SK-N-SH (cell line): ENCODE results near the gene WDR64. TPM values are rescaled to one million over a fixed set of nuclear protein-coding genes. Genes with fewer than 3 reads are reported as not detected.
A peak's percentile ranks its signal among the peaks of the same experiment; 100 is the strongest.

Experiments used
- CTCF ChIA-PET: fragments of 300-600, 350-600 bp; formaldehyde crosslinking; extraction: SDS; loops from one replicate; lab custom pipeline; 2021; lab: Yijun Ruan, JAX
- POLR2A ChIA-PET: fragments of 350-600 bp; sonication (Branson Sonifier 250); formaldehyde crosslinking; extraction: SDS; loops from one replicate; lab custom pipeline; 2020; ENCODE audit warnings: antibody characterized with exemption, inconsistent platforms; lab: Yijun Ruan, JAX
- DNase-seq: peaks from one replicate; pipeline ENCODE4 v3.0.0; 2012
- H2AFZ ChIP-seq: fragments of 200-600 bp; sonication (generic); 2 replicates; pipeline ENCODE4 v1.8.1; 2016; ENCODE audit warnings: antibody characterized with exemption, mild to moderate bottlenecking, low read depth
- H3F3A ChIP-seq: fragments of 200-600 bp; sonication (generic); replicated peaks from 2 replicates; pipeline ENCODE3; 2016; ENCODE audit warnings: antibody characterized with exemption, mild to moderate bottlenecking; ENCODE audit not compliant: insufficient read depth
- H3K27ac ChIP-seq, 2 experiments: fragments of 200-500 bp in 1 of 2; fragments of 200-600 bp in 1 of 2; sonication (Bioruptor generic) in 1 of 2; sonication (generic), shearing (Covaris generic) in 1 of 2; 2 replicates each; pipeline versions ENCODE4 v1.5.1 to v1.6.1; 2014 to 2016; ENCODE audit warnings: low read depth in 2 of 2, inconsistent platforms in 1 of 2, low read length in 1 of 2, mild to moderate bottlenecking in 1 of 2, mixed read lengths in 1 of 2
- H3K27me3 ChIP-seq: fragments of 200-600 bp; sonication (generic), shearing (Covaris generic); 2 replicates; pipeline ENCODE4 v1.6.1; 2016; ENCODE audit warnings: mixed run types; ENCODE audit not compliant: insufficient read depth
- H3K36me3 ChIP-seq, 2 experiments: fragments of 200-500 bp in 1 of 2; fragments of 200-600 bp in 1 of 2; sonication (Bioruptor generic) in 1 of 2; sonication (generic) in 1 of 2; replicated peaks in 1 of 2; 2 replicates each; pipeline versions ENCODE3 to v1.5.1; 2014 to 2016; ENCODE audit warnings: low read length in 1 of 2, mild to moderate bottlenecking in 1 of 2; ENCODE audit not compliant: insufficient read depth in 2 of 2, control insufficient read depth in 1 of 2
- H3K4me1 ChIP-seq, 2 experiments: fragments of 200-500 bp in 1 of 2; fragments of 200-600 bp in 1 of 2; sonication (Bioruptor generic) in 1 of 2; sonication (generic), shearing (Covaris generic) in 1 of 2; 2 replicates each; pipeline versions ENCODE4 v1.5.1 to v1.6.1; 2014 to 2016; ENCODE audit warnings: low read depth in 1 of 2, low read length in 1 of 2, mixed run types in 1 of 2; ENCODE audit not compliant: insufficient read depth in 2 of 2, control insufficient read depth in 1 of 2
- H3K4me2 ChIP-seq: fragments of 200-600 bp; sonication (generic), shearing (Covaris generic); 2 replicates; pipeline ENCODE4 v1.6.1; 2017; ENCODE audit warnings: mixed run types
- H3K4me3 ChIP-seq, 2 experiments: fragments of 200-500 bp in 1 of 2; fragments of 200-600 bp in 1 of 2; sonication (Bioruptor generic) in 1 of 2; sonication (generic), shearing (Covaris generic) in 1 of 2; 2 replicates each; pipeline versions ENCODE4 v1.5.1 to v1.8.1; 2014 to 2016; ENCODE audit warnings: low read depth in 2 of 2, inconsistent platforms in 1 of 2, low read length in 1 of 2, mild to moderate bottlenecking in 1 of 2, mixed read lengths in 1 of 2, moderate library complexity in 1 of 2
- H3K79me2 ChIP-seq: fragments of 200-600 bp; sonication (generic); 2 replicates; pipeline ENCODE4 v1.8.1; 2017; ENCODE audit warnings: mild to moderate bottlenecking; ENCODE audit not compliant: insufficient read depth
- H3K9ac ChIP-seq: fragments of 200-600 bp; sonication (generic); 2 replicates; pipeline ENCODE4 v1.6.1; 2017; ENCODE audit warnings: mixed run types
- H3K9me2 ChIP-seq: fragments of 200-600 bp; sonication (generic); 2 replicates; pipeline ENCODE4 v1.6.1; 2017; ENCODE audit warnings: mixed run types
- H3K9me3 ChIP-seq: fragments of 200-600 bp; sonication (generic); 2 replicates; pipeline ENCODE4 v1.6.1; 2017; ENCODE audit warnings: mixed run types, mild to moderate bottlenecking, moderate library complexity
- H4K20me1 ChIP-seq: fragments of 200-600 bp; sonication (generic); 2 replicates; pipeline ENCODE4 v1.6.1; 2017; ENCODE audit warnings: mild to moderate bottlenecking, mixed run types; ENCODE audit not compliant: insufficient read depth
- FOXJ3 ChIP-seq: sonication (generic); formaldehyde crosslinking; IDR thresholded peaks from 2 replicates; pipeline ENCODE4 v1.5.1; 2020; ENCODE audit warnings: mild to moderate bottlenecking, missing genetic modification reagents
- FOXM1 ChIP-seq: IDR thresholded peaks from 2 replicates; pipeline ENCODE4 v1.4.0; 2012; ENCODE audit warnings: low read depth, mild to moderate bottlenecking
- IRF3 ChIP-seq: fragments of 150-350 bp; IDR thresholded peaks from 2 replicates; pipeline ENCODE4 v1.6.1; 2016; ENCODE audit warnings: mild to moderate bottlenecking, low read depth, low read length
- JUND ChIP-seq: IDR thresholded peaks from 2 replicates; pipeline ENCODE4 v1.4.0; 2012
- MEF2A ChIP-seq: IDR thresholded peaks from 2 replicates; pipeline ENCODE4 v1.4.0; 2012; ENCODE audit warnings: low read depth, borderline replicate concordance
- MXI1 ChIP-seq: IDR thresholded peaks from 2 replicates; pipeline ENCODE4 v1.6.1; 2012; ENCODE audit warnings: mild to moderate bottlenecking, low read depth, low read length, improper control_type of control experiment
- RAD21 ChIP-seq: IDR thresholded peaks from 2 replicates; pipeline ENCODE4 v1.6.1; 2012; ENCODE audit warnings: mild to moderate bottlenecking, low read length
- RXRA ChIP-seq: IDR thresholded peaks from 2 replicates; pipeline ENCODE4 v1.4.0; 2012; ENCODE audit warnings: low read depth, mild to moderate bottlenecking, borderline replicate concordance
- SMC3 ChIP-seq: IDR thresholded peaks from 2 replicates; pipeline ENCODE4 v1.6.1; 2012; ENCODE audit warnings: low read depth, low read length, improper control_type of control experiment
- TAF1 ChIP-seq: IDR thresholded peaks from 2 replicates; pipeline ENCODE4 v1.6.1; 2012; ENCODE audit warnings: low read depth, mild to moderate bottlenecking, low read length, moderate library complexity, borderline replicate concordance
- TEAD4 ChIP-seq: IDR thresholded peaks from 2 replicates; pipeline ENCODE4 v1.4.0; 2012; ENCODE audit warnings: mild to moderate bottlenecking, borderline replicate concordance; ENCODE audit not compliant: insufficient read depth
- USF2 ChIP-seq: fragments of 150-350 bp; IDR thresholded peaks from 2 replicates; pipeline ENCODE4 v1.6.1; 2017; ENCODE audit warnings: antibody characterized with exemption, low read length, low read depth, borderline replicate concordance
- WGBS: methylation state at CpG from one replicate; pipeline ENCODE4 v1.1.6; 2017; ENCODE audit warnings: low lambda C conversion rate; 5-methylcytosine and 5-hydroxymethylcytosine counted together
- polyA plus RNA-seq, 3 experiments: library from polyadenylated mRNA; depleted of rRNA; stranded (reverse); fragments of >200 nt; gene quantifications; 2 replicates each; pipeline ENCODE4 v1.2.3, GENCODE V29; 2012
- TF ChIP-seq, protein P1 (sequence below): IDR thresholded peaks from 2 replicates; pipeline ENCODE4 v1.6.1; 2012; ENCODE audit warnings: mild to moderate bottlenecking, low read depth, low read length, moderate library complexity
- TF ChIP-seq, protein P2 (sequence below): IDR thresholded peaks from 2 replicates; pipeline ENCODE4 v1.4.0; 2012; ENCODE audit warnings: low read depth, borderline replicate concordance

WDR64 gene
- polyA plus RNA-seq, 1 of the 3 experiments (the other 2 are of a cell fraction): not detected

GRCh38 chr1:241849345-241849695, 197.2 kb downstream of the WDR64 start:
- Histone ChIP-seq H3K27me3 (no peaks in the 10 kb centered on the region), H3K36me3 (peaks cover 6 to 12% of the 10 kb centered on the region in 2 experiments), H3K27ac (peak overlapping the region in 1 of 2 experiments; percentile 100; a peak in 2 of 4 replicates), H2AFZ (peak overlapping the region; percentile 97), H3K9me3 (no peaks in the 10 kb centered on the region), H4K20me1 (no peaks in the 10 kb centered on the region), H3K9me2 (no peaks in the 10 kb centered on the region), H3K79me2 (peaks cover 12% of the 10 kb centered on the region), H3F3A (no peaks in the 10 kb centered on the region), H3K9ac (peak overlapping the region; percentile 85; the same call in 1 of the 2 replicates), H3K4me3 (peak overlapping the region; percentile 96 to 99), H3K4me2 (peak overlapping the region; percentile 97), H3K4me1 (peaks cover 0 to 17% of the 10 kb centered on the region in 2 experiments; a peak in 2 of 4 replicates)
- ChIA-PET CTCF (interaction anchor here (1.2 to 5.6 kb wide), 3 partner anchors 15 to 239 kb away, joined by 3 to 36 read pairs (median 5); no protein-coding TSS in a partner anchor), POLR2A (interaction anchor here (1.5 kb wide), 1 partner anchor 239 kb away, joined by 4 read pairs; no protein-coding TSS in a partner anchor)
- TF ChIP-seq JUND (no peak), TEAD4 (no peak), FOXM1 (no peak), MEF2A (no peak), SMC3 (no peak), MXI1 (no peak), FOXJ3 (CRISPR knock-in tag) (no peak), TAF1 (no peak), RXRA (no peak), USF2 (no peak), IRF3 (no peak), RAD21 (no peak)
- TF ChIP-seq, protein P1, sequence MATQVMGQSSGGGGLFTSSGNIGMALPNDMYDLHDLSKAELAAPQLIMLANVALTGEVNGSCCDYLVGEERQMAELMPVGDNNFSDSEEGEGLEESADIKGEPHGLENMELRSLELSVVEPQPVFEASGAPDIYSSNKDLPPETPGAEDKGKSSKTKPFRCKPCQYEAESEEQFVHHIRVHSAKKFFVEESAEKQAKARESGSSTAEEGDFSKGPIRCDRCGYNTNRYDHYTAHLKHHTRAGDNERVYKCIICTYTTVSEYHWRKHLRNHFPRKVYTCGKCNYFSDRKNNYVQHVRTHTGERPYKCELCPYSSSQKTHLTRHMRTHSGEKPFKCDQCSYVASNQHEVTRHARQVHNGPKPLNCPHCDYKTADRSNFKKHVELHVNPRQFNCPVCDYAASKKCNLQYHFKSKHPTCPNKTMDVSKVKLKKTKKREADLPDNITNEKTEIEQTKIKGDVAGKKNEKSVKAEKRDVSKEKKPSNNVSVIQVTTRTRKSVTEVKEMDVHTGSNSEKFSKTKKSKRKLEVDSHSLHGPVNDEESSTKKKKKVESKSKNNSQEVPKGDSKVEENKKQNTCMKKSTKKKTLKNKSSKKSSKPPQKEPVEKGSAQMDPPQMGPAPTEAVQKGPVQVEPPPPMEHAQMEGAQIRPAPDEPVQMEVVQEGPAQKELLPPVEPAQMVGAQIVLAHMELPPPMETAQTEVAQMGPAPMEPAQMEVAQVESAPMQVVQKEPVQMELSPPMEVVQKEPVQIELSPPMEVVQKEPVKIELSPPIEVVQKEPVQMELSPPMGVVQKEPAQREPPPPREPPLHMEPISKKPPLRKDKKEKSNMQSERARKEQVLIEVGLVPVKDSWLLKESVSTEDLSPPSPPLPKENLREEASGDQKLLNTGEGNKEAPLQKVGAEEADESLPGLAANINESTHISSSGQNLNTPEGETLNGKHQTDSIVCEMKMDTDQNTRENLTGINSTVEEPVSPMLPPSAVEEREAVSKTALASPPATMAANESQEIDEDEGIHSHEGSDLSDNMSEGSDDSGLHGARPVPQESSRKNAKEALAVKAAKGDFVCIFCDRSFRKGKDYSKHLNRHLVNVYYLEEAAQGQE: no peak
- TF ChIP-seq, protein P2, sequence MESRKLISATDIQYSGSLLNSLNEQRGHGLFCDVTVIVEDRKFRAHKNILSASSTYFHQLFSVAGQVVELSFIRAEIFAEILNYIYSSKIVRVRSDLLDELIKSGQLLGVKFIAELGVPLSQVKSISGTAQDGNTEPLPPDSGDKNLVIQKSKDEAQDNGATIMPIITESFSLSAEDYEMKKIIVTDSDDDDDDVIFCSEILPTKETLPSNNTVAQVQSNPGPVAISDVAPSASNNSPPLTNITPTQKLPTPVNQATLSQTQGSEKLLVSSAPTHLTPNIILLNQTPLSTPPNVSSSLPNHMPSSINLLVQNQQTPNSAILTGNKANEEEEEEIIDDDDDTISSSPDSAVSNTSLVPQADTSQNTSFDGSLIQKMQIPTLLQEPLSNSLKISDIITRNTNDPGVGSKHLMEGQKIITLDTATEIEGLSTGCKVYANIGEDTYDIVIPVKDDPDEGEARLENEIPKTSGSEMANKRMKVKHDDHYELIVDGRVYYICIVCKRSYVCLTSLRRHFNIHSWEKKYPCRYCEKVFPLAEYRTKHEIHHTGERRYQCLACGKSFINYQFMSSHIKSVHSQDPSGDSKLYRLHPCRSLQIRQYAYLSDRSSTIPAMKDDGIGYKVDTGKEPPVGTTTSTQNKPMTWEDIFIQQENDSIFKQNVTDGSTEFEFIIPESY: no peak
- WGBS: 15% methylated on average over 6 of the region's 6 CpGs
- peak; percentile 30 for DNase-seq

Other genes starting within 250 kb of the WDR64 start
- gene FH, start 132.5 kb upstream of the WDR64 start, polyA plus RNA-seq (2012; rRNA removed): 48.1 and 55.4 TPM in 2 replicates
- gene KMO, start 119.9 kb upstream of the WDR64 start, polyA plus RNA-seq (2012; rRNA removed): not detected in 2 replicates
- gene CHML, start 11.9 kb upstream of the WDR64 start, polyA plus RNA-seq (2012; rRNA removed): 3.0 and 4.1 TPM in 2 replicates
- gene OPN3, start 11.9 kb upstream of the WDR64 start, polyA plus RNA-seq (2012; rRNA removed): 7.8 and 11.0 TPM in 2 replicates
- gene EXO1, start 195.9 kb downstream of the WDR64 start, polyA plus RNA-seq (2012; rRNA removed): 3.9 and 4.6 TPM in 2 replicates